Measurements from ENCODE around the gene PRR22.

DNA sequence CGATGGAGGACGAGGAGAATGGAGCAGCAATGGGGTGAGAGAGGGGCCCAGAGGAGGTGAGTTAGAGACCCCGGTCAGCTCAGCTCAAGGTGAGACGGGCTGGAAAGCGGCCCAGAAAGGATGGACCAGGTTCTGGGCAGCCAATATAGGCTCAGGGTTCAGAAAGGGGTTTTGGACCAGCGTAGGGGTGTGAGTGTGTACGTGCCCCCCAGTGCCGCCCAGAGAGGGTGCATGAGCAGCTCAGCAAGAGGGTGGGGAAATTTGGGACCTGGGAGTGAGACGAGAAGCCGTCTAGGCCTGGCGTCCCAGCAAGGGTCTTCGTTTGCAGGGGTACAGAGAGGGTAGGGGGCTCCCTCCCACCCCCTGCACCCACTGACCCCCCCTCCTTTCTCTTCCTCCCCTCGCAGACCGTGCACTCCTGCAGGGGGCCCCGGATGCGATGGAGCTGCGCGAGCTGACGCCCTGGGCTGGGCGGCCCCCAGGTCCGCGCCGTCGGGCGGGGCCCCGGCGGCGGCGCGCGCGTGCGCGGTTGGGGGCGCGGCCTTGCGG, 42.9 kb upstream of the PRR22 start:
- TF ChIP-seq, protein P1, sequence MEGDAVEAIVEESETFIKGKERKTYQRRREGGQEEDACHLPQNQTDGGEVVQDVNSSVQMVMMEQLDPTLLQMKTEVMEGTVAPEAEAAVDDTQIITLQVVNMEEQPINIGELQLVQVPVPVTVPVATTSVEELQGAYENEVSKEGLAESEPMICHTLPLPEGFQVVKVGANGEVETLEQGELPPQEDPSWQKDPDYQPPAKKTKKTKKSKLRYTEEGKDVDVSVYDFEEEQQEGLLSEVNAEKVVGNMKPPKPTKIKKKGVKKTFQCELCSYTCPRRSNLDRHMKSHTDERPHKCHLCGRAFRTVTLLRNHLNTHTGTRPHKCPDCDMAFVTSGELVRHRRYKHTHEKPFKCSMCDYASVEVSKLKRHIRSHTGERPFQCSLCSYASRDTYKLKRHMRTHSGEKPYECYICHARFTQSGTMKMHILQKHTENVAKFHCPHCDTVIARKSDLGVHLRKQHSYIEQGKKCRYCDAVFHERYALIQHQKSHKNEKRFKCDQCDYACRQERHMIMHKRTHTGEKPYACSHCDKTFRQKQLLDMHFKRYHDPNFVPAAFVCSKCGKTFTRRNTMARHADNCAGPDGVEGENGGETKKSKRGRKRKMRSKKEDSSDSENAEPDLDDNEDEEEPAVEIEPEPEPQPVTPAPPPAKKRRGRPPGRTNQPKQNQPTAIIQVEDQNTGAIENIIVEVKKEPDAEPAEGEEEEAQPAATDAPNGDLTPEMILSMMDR (IDR thresholded peaks at IDR 0.05; ENCODE audit: borderline replicate concordance, extremely low read depth, low read length, poor library complexity, severe bottlenecking) = no peak
- TF ChIP-seq EZH2 (IDR thresholded peaks at IDR 0.05; ENCODE audit: borderline replicate concordance, low read depth, low read length, severe bottlenecking) = no peak
